ENCODE data around the gene P2RY1. TPM values are rescaled to one million over a fixed set of nuclear protein-coding genes. Genes with fewer than 3 reads are reported as not detected.
"Not testable (repeated sequence)": the region's sequence is repeated elsewhere in the genome, so short reads cannot be mapped to it uniquely, and the experiment has no call there.

Gene P2RY1
- total RNA-seq, 1 donor: 0.43 TPM

DNA sequence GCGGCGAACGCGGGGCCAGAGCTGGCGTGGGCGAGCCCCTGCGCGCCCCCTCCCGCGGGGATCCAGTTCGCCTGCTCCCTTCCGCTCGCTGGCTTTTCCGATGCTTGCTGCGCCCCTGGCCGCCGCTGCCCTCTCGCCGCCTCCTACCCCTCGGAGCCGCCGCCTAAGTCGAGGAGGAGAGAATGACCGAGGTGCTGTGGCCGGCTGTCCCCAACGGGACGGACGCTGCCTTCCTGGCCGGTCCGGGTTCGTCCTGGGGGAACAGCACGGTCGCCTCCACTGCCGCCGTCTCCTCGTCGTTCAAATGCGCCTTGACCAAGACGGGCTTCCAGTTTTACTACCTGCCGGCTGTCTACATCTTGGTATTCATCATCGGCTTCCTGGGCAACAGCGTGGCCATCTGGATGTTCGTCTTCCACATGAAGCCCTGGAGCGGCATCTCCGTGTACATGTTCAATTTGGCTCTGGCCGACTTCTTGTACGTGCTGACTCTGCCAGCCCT lies 721 bp downstream of the P2RY1 start:
- TF ChIP-seq, protein P1, sequence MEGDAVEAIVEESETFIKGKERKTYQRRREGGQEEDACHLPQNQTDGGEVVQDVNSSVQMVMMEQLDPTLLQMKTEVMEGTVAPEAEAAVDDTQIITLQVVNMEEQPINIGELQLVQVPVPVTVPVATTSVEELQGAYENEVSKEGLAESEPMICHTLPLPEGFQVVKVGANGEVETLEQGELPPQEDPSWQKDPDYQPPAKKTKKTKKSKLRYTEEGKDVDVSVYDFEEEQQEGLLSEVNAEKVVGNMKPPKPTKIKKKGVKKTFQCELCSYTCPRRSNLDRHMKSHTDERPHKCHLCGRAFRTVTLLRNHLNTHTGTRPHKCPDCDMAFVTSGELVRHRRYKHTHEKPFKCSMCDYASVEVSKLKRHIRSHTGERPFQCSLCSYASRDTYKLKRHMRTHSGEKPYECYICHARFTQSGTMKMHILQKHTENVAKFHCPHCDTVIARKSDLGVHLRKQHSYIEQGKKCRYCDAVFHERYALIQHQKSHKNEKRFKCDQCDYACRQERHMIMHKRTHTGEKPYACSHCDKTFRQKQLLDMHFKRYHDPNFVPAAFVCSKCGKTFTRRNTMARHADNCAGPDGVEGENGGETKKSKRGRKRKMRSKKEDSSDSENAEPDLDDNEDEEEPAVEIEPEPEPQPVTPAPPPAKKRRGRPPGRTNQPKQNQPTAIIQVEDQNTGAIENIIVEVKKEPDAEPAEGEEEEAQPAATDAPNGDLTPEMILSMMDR (IDR thresholded peaks at IDR 0.05; ENCODE audit: insufficient read depth, low read depth, low read length): no peak
- H3K4me3 ChIP-seq (ENCODE audit: low read depth, low read length): peak overlapping the region; percentile 65
- peak; percentile 11 for DNase-seq (ENCODE audit: low read depth)

DNA sequence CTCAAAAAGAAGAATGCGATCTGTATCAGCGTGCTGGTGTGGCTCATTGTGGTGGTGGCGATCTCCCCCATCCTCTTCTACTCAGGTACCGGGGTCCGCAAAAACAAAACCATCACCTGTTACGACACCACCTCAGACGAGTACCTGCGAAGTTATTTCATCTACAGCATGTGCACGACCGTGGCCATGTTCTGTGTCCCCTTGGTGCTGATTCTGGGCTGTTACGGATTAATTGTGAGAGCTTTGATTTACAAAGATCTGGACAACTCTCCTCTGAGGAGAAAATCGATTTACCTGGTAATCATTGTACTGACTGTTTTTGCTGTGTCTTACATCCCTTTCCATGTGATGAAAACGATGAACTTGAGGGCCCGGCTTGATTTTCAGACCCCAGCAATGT lies 1.3 kb downstream of the P2RY1 start:
- TF ChIP-seq, protein P1 (IDR thresholded peaks at IDR 0.05; ENCODE audit: insufficient read depth, low read depth, low read length): no peak
- DNase-seq (ENCODE audit: low read depth): no peak
- peak overlapping the region; percentile 65 for H3K4me3 ChIP-seq (ENCODE audit: low read depth, low read length)

DNA sequence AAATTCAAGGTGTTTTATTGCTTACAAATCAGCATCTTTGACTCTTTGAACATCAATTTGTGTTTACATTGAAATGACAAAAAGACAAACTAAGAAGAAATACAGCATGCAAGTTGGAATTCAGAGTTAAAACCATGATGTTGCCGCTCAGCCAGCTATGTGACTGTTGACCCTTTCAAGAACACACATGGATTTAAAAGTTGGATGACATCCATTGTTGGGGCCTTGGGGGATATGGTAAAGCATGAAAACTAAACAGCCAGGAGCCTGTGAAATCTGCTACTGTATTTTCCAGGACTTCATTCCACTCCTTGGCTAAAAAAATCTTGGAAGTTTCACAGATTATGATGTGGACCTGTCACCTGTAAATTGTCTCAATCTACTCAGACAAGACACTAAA lies 4.6 kb downstream of the P2RY1 start:
- TF ChIP-seq, protein P1 (IDR thresholded peaks at IDR 0.05; ENCODE audit: insufficient read depth, low read depth, low read length): no peak
- DNase-seq (ENCODE audit: low read depth): no peak
- H3K4me3 ChIP-seq (ENCODE audit: low read depth, low read length): no peak overlapping the region

DNA sequence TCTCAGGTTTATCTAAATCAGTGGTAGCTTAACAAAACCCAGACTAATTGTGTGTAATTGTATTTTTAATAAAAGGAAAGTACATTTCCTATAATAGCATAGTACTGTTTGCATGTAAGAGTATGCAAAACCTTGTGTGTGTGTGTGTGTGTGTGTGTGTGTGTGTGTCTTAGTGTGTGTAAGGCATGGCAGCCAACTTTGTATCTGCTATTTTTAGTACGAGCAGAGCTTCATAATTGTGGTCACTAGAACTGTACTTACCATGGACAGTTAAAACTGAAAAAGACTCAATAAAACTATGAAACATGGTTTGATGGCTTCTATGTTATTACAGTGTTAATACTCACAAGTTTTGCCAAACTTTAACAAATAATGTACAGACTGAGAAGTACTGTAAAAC lies 6.2 kb downstream of the P2RY1 start:
- TF ChIP-seq, protein P1 (IDR thresholded peaks at IDR 0.05; ENCODE audit: insufficient read depth, low read depth, low read length): no peak
- no peak overlapping the region for H3K4me3 ChIP-seq (ENCODE audit: low read depth, low read length)
- no peak for DNase-seq (ENCODE audit: low read depth)

DNA sequence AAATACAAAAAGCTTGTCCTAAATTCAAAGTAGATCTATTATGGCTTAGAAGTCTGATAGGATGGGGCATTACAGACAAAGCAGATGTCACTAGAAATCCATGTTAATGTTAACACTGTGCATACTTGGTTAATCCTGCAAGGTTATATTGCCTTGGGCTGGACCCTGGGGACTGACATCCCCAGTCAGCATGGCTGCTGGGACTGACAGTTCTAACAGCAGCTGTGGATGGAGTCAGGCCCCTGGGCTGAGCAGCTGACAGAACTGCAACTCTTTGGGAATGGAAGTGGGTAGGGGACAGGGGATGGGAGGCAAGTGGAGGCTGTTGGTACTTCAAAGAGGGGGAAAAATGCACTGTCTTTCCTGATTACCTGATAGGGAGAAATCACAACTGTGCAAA lies 7.5 kb downstream of the P2RY1 start:
- no peak for DNase-seq (ENCODE audit: low read depth)
- TF ChIP-seq, protein P1 (IDR thresholded peaks at IDR 0.05; ENCODE audit: insufficient read depth, low read depth, low read length): no peak
- H3K4me3 ChIP-seq (ENCODE audit: low read depth, low read length): no peak overlapping the region

DNA sequence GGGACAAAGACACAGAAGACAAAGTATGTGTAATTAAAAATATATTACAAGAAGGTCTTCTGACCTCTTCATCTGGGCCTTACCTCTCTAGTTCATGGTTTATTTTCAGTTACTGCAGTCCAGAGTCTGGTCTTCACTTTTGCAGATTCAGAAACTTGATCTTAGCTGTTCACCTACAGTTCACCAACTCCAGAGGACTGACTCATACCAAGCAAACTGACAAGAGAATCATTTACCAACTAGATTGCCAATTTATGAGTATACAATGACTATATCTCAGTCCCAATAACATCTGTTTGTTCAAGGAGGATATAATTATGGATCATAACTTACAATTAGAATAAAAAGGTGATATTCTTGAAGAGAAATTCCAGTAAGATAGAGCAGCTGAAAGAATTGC lies 9.0 kb downstream of the P2RY1 start:
- DNase-seq (ENCODE audit: low read depth): no peak
- TF ChIP-seq, protein P1 (IDR thresholded peaks at IDR 0.05; ENCODE audit: insufficient read depth, low read depth, low read length): no peak
- H3K4me3 ChIP-seq (ENCODE audit: low read depth, low read length): no peak overlapping the region

DNA sequence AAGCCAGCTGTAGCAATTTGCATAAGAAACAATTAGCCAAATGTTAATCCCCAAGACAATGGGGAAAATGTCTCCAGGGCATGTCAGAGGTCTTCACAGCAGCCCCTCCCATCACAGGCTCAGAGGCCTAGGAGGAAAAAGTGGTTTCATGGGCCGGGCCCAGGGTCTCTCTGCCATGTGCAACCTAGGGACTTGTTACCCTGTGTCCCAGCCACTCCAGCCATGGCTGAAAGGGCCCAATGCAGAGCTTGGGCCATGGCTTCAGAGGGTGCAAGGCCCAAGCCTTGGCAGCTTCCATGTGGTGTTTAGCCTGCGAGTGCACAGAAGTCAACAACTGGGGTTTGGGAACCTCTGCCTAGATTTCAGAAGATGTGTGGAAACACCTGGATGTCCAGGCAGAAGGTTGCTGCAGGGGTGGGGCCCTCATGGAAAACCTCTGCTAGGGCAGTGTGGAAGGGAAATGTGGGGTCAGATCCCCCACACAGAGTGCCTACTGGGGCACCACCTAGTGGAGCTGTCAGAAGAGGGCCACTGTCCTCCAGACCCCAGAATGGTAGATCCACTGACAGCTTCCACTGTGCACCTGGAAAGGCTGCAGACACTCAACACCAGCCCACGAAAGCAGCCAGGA lies 11.8 kb downstream of the P2RY1 start:
- not testable (repeated sequence) for H3K4me3 ChIP-seq (ENCODE audit: low read depth, low read length); DNase-seq (ENCODE audit: low read depth)

DNA sequence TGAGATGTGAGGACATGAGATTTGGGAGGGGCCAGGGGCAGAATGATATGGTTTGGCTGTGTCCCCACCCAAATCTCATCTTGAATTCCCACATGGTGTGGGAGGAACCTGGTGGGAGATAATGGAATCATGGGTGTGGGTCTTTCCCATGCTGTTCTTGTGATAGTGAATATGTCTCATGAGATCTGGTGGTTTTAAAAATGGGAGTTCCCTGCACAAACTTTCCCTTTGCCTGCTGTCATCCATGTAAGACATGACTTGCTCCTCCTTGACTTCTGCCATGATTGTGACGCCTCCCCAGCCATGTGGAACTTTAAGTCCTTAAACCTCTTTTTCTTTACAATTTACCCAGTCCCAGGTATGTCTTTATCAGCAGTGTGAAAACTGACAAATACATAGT lies 12.7 kb downstream of the P2RY1 start:
- DNase-seq (ENCODE audit: low read depth); H3K4me3 ChIP-seq (ENCODE audit: low read depth, low read length): not testable (repeated sequence)

Measured in fibroblast of villous mesenchyme (primary cell).